Gastrocnemius medialis (tissue), 4 donors: ENCODE results near the gene RBM28. TPM values are rescaled to one million over a fixed set of nuclear protein-coding genes. Genes with fewer than 3 reads are reported as not detected.

Experiments
- ATAC-seq, 2 donors: fragments of 150-250 bp; one replicate each; pipeline ENCODE4 v1.9.1; 2016
- DNase-seq, 2 donors: peaks; one replicate each; pipeline ENCODE4 v3.0.0-alpha.2; 2019
- H3K27ac ChIP-seq, 4 donors: fragments of 200-600 bp; sonication (generic); 1 replicate in 1 of 4; 2 replicates in 3 of 4; pipeline ENCODE4 v1.5.1; 2016 to 2018; ENCODE audit warnings: mild to moderate bottlenecking in 2 of 4, moderate library complexity in 1 of 4
- H3K27me3 ChIP-seq, 3 donors: fragments of 200-600 bp; sonication (generic) in 2 of 3; 1 replicate in 1 of 3; 2 replicates in 2 of 3; pipeline versions ENCODE4 v1.5.1 to v1.6.0; 2016 to 2019; ENCODE audit warnings: mild to moderate bottlenecking in 1 of 3, moderate library complexity in 1 of 3
- H3K36me3 ChIP-seq, 2 donors: fragments of 200-600 bp; sonication (generic) in 1 of 2; one replicate each; pipeline ENCODE4 v1.5.1; 2017 to 2018
- H3K4me1 ChIP-seq, 2 donors: fragments of 200-600 bp; sonication (generic) in 1 of 2; one replicate each; pipeline ENCODE4 v1.5.1; 2016 to 2017; ENCODE audit warnings: mild to moderate bottlenecking in 2 of 2
- H3K4me3 ChIP-seq, 4 donors: fragments of 200-600 bp; sonication (generic) in 3 of 4; 1 replicate in 1 of 4; 2 replicates in 3 of 4; pipeline ENCODE4 v1.5.1; 2016 to 2019; ENCODE audit warnings: mild to moderate bottlenecking in 2 of 4
- H3K9me3 ChIP-seq, 3 donors: fragments of 200-600 bp; sonication (generic) in 2 of 3; 1 replicate in 1 of 3; 2 replicates in 2 of 3; pipeline ENCODE4 v1.5.1; 2016 to 2019
- POLR2A ChIP-seq, 2 donors: fragments of 450-650 bp; IDR thresholded peaks; one replicate each; pipeline ENCODE4 v1.6.1; 2017; ENCODE audit warnings: antibody characterized with exemption in 2 of 2, mild to moderate bottlenecking in 2 of 2, moderate library complexity in 2 of 2
- in situ Hi-C, 4 donors: fragments of 200-750 bp; cut with MboI; loops; one replicate each; pipeline versions ENCODE4 v1.15.0 to v1.8.0; 2017; ENCODE audit warnings: low sequenced_read_pairs in 4 of 4
- intact Hi-C: fragments of 100-400 bp; cut with DNase I; formaldehyde crosslinking; loops from one replicate; pipeline ENCODE4 v1.15.1; 2023; ENCODE audit warnings: low total_unique reads
- total RNA-seq, 4 donors: library from RNA; depleted of rRNA; stranded (reverse); fragments of >200 nt; gene quantifications; one replicate each; pipeline versions ENCODE4 v1.1.0 to v1.2.3, GENCODE V29; 2016
- TF ChIP-seq, protein P1 (sequence below), 5 experiments: fragments of 450-650 bp in 3 of 5; fragments of 200-600 bp in 2 of 5; sonication (generic) in 2 of 5; IDR thresholded peaks in 4 of 5; conservative IDR thresholded peaks in 1 of 5; 1 replicate in 4 of 5; 2 replicates in 1 of 5; pipeline ENCODE4 v1.5.1; 2016 to 2019; ENCODE audit warnings: antibody characterized with exemption in 5 of 5, mild to moderate bottlenecking in 3 of 5, moderate library complexity in 3 of 5

Gene RBM28
- total RNA-seq, 4 donors from 2014 or later = 13.6 to 18.5 (median 16.3) TPM

- peaks cover 8 to 28% (median 25%) of the 10 kb centered on the region in 3 donors for H3K27me3 ChIP-seq
- H3K4me1 ChIP-seq = peaks cover 0 to 3% of the 10 kb centered on the region in 2 donors
- H3K9me3 ChIP-seq = no peaks in the 10 kb centered on the region
- TF ChIP-seq, protein P1, sequence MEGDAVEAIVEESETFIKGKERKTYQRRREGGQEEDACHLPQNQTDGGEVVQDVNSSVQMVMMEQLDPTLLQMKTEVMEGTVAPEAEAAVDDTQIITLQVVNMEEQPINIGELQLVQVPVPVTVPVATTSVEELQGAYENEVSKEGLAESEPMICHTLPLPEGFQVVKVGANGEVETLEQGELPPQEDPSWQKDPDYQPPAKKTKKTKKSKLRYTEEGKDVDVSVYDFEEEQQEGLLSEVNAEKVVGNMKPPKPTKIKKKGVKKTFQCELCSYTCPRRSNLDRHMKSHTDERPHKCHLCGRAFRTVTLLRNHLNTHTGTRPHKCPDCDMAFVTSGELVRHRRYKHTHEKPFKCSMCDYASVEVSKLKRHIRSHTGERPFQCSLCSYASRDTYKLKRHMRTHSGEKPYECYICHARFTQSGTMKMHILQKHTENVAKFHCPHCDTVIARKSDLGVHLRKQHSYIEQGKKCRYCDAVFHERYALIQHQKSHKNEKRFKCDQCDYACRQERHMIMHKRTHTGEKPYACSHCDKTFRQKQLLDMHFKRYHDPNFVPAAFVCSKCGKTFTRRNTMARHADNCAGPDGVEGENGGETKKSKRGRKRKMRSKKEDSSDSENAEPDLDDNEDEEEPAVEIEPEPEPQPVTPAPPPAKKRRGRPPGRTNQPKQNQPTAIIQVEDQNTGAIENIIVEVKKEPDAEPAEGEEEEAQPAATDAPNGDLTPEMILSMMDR (IDR thresholded peaks at IDR 0.05 in 4 of 5, conservative IDR thresholded peaks at IDR 0.05 in 1 of 5) = no peak
- no peak for TF ChIP-seq POLR2A (IDR thresholded peaks at IDR 0.05)
- ATAC-seq (no peak), DNase-seq (no peak)
- in situ Hi-C loops = no loop called here
- H3K4me3 ChIP-seq = no peak overlapping the region
- no peaks in the 10 kb centered on the region for H3K36me3 ChIP-seq
- intact Hi-C loops = no loop called here
- no peak overlapping the region for H3K27ac ChIP-seq
These were observed 78.4 kb downstream of the RBM28 start for GRCh38 chr7:128265156-128265905.

DNA sequence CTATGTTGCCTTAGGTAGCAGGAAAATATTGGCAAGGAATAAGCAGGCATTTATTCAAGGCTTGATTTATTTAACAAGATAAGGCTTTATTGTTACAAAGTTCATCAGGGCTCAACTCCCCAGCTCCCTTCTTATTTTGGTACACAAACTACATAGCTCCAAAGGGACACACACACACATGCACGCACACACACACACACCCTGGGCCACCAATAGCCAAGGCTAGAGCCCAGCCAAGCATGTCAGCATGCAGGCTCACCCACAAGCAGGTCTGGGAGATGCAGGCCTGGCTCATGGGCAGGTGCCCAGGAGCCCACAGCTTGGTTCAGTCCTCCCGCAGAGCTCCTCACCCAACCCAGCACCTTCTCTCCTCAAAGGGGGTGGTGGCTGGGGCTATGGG, 79.2 kb downstream of the RBM28 start:
- peaks cover 6 to 21% (median 17%) of the 10 kb centered on the region in 3 donors for H3K27me3 ChIP-seq
- DNase-seq (no peak), ATAC-seq (no peak)
- intact Hi-C loops = no loop called here
- no peaks in the 10 kb centered on the region for H3K9me3 ChIP-seq
- H3K4me3 ChIP-seq = no peak overlapping the region
- no peak overlapping the region for H3K27ac ChIP-seq
- TF ChIP-seq POLR2A (IDR thresholded peaks at IDR 0.05) = no peak
- TF ChIP-seq, protein P1 (IDR thresholded peaks at IDR 0.05 in 4 of 5, conservative IDR thresholded peaks at IDR 0.05 in 1 of 5) = no peak
- no peaks in the 10 kb centered on the region for H3K36me3 ChIP-seq
- H3K4me1 ChIP-seq = peaks cover 0 to 3% of the 10 kb centered on the region in 2 donors
- in situ Hi-C loops = no loop called here

- TF ChIP-seq, protein P1 (IDR thresholded peaks at IDR 0.05 in 4 of 5, conservative IDR thresholded peaks at IDR 0.05 in 1 of 5) = no peak
- no peak for TF ChIP-seq POLR2A (IDR thresholded peaks at IDR 0.05)
- Histone ChIP-seq H3K27me3 (peaks cover 3 to 15% (median 8%) of the 10 kb centered on the region in 3 donors), H3K9me3 (no peaks in the 10 kb centered on the region), H3K27ac (no peak overlapping the region), H3K4me1 (peaks cover 0 to 3% of the 10 kb centered on the region in 2 donors), H3K4me3 (no peak overlapping the region), H3K36me3 (no peaks in the 10 kb centered on the region)
- ATAC-seq (no peak), DNase-seq (no peak)
- in situ Hi-C loops (no loop called here), intact Hi-C loops (no loop called here)
These were observed 80.3 kb downstream of the RBM28 start for GRCh38 chr7:128263420-128263819.

GRCh38 chr7:128262273-128263028, 81.3 kb downstream of the RBM28 start:
- Histone ChIP-seq H3K27ac (no peak overlapping the region), H3K4me3 (no peak overlapping the region), H3K4me1 (peaks cover 0 to 3% of the 10 kb centered on the region in 2 donors), H3K27me3 (peaks cover 3 to 6% (median 4%) of the 10 kb centered on the region in 3 donors), H3K36me3 (no peaks in the 10 kb centered on the region), H3K9me3 (no peaks in the 10 kb centered on the region)
- intact Hi-C loops (no loop called here), in situ Hi-C loops (no loop called here)
- no peak for TF ChIP-seq POLR2A (IDR thresholded peaks at IDR 0.05)
- TF ChIP-seq, protein P1 (IDR thresholded peaks at IDR 0.05 in 4 of 5, conservative IDR thresholded peaks at IDR 0.05 in 1 of 5) = no peak
- DNase-seq (no peak), ATAC-seq (no peak)
